ENCODE results near the gene SNED1.

The SNED1 gene

GRCh38 chr2:241025639-241026038 is 27.2 kb downstream of the SNED1 start:
- H3K27ac Mint-ChIP-seq = no peak overlapping the region
- no peak overlapping the region for H3K4me3 Mint-ChIP-seq

DNA sequence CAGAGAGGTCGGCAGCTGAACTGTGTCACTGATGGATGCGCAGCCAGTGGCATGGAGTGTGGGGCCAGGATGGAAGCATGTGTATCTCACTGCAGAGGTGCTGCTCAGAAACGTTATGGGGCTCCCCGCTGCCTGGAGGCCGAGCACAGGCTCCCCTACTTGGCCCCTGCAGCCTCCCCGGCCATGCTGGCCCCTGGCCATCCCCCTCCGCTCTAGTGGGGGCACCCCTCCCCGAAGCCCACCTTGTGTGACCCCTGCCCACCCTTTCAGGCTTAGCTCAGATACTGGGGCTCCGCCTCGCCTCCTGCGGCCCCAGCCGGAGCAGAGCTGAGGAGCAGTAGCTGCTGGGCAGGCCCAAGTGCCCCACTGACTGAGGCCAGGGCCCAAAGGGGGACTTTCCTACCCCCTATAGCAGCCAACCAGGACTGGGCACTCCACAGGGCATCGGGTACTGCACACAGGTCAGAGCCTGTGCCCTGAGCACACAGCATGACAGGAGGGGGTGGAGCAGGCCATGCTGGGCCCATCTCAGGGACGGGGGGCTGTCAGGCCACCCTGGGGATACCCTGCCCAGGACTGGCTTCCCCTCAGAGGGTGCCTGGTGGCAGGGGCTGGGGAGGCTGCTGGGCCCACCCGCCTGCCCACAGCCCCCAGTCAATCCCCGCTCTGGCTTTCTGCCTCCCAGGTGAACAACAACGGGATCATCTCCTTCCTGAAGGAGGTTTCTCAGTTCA is 31.3 kb downstream of the SNED1 start:
- Mint-ChIP-seq H3K27me3 (peaks cover 0 to 3% of the 10 kb centered on the region in 2 donors), H3K4me3 (no peak overlapping the region), H3K27ac (no peak overlapping the region), H3K9me3 (peaks cover 11% of the 10 kb centered on the region in 2 donors), H3K4me1 (peaks cover 8 to 11% of the 10 kb centered on the region in 2 donors), H3K36me3 (peaks cover 5 to 8% of the 10 kb centered on the region in 2 donors)
- no peak for DNase-seq
- no peak for ATAC-seq (replicated peaks)

More at GRCh38 chr2:241025639-241026038, 27.2 kb downstream of the SNED1 start:
- H3K9me3 Mint-ChIP-seq = peaks cover 13 to 16% of the 10 kb centered on the region in 2 donors
- no peaks in the 10 kb centered on the region for H3K27me3 Mint-ChIP-seq
- peaks cover 5 to 8% of the 10 kb centered on the region in 2 donors for H3K36me3 Mint-ChIP-seq
- H3K4me1 Mint-ChIP-seq = no peaks in the 10 kb centered on the region
- DNase-seq (no peak), ATAC-seq (replicated peaks) (no peak)

GRCh38 chr2:241030333-241030680 is 31.9 kb downstream of the SNED1 start:
- Mint-ChIP-seq H3K4me3 (no peak overlapping the region), H3K4me1 (peaks cover 8 to 11% of the 10 kb centered on the region in 2 donors), H3K9me3 (peaks cover 9 to 11% of the 10 kb centered on the region in 2 donors), H3K27ac (no peak overlapping the region), H3K36me3 (peaks cover 3 to 8% of the 10 kb centered on the region in 2 donors), H3K27me3 (peaks cover 0 to 3% of the 10 kb centered on the region in 2 donors)
- ATAC-seq (replicated peaks) = no peak
- DNase-seq = no peak

DNA sequence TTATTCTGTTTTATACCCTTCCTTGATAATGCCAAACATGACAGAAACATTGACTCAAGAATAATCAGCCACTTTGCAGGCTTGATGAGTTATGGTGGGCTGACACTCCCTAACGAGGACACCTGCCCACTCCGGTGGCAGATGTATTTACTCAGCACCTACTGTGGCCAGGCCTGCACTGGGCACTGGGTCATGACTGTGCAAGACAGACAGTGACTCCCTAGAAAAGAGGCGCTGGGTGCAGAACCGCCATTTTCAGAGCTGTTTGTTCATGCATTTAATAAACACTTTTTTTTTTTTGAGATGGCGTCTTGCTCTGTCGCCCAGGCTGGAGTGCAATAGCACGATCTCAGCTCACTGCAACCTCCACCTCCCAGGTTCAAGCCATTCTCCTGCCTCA is 32.5 kb downstream of the SNED1 start:
- Mint-ChIP-seq H3K4me1 (peaks cover 8 to 11% of the 10 kb centered on the region in 2 donors), H3K4me3 (no peak overlapping the region), H3K9me3 (peaks cover 6 to 8% of the 10 kb centered on the region in 2 donors), H3K36me3 (peaks cover 0 to 4% of the 10 kb centered on the region in 2 donors), H3K27me3 (peaks cover 0 to 3% of the 10 kb centered on the region in 2 donors), H3K27ac (no peak overlapping the region)
- DNase-seq (no peak), ATAC-seq (replicated peaks) (no peak)

DNA sequence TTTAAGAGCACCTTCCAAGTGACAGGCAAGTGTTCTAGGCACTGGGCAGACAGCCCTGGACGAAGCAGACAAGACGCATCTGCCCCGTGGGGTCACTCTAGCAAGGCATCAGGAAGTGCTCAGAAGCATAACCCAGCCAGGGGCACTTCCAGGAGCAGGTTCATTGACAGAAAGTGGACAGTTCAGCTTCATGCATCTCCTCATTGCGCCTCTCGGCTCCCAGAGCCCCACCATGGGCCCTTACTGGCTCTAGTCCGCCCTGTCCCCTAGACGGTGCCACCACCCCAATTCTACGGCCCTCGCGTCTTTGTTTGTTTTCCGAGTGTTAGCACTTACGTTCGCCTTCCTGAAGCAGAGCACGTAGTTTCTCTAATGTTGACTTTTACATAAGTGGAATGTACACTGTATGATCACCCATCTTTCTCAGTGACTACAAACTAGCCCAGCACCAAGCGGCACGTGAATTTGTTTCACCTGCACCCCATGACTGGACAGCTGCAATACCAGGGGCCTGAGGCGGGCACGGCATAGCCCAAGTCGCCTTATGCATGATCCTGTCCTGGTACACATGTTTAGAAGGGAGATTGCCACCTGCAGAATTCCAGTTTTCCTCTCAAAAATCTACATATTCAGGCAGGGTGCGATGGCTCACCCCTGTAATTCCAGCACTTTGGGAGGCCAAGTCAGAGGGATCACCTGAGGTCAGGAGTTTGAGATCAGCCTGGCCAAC is 33.2 kb downstream of the SNED1 start:
- ATAC-seq (replicated peaks) (no peak), DNase-seq (no peak)
- Mint-ChIP-seq H3K4me3 (no peak overlapping the region), H3K9me3 (peaks cover 3 to 4% of the 10 kb centered on the region in 2 donors), H3K27ac (no peak overlapping the region), H3K36me3 (no peaks in the 10 kb centered on the region), H3K4me1 (peaks cover 11 to 14% of the 10 kb centered on the region in 2 donors), H3K27me3 (peaks cover 0 to 3% of the 10 kb centered on the region in 2 donors)

DNA sequence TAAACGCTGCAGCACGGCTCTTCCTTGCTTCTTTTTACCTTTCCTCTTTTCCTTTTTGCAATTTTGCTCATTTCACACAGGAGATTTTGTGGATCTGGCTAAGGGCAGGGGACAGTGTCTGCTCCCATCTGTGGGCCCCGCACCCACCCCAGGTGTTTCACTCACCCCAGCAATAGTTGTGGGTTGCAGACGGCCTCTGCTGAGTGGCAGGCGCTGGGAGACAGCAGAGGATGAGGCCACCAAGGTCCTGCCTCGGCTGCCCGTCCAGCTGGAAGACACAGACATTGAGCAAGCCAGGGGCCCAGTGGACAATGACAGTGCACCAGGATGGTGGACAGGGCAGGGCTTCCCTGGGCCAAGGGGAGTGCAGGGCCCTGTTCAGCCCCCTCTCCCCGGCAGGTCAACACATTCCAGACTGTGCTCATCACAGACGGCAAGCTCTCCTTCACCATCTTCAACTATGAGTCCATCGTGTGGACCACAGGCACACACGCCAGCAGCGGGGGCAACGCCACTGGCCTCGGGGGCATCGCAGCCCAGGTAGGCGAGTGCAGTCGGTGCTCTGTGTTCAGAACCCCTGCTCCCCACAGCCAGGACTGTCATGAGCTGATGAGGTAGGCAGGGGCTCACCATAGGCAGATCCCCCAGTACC is 35.0 kb downstream of the SNED1 start:
- peaks cover 0 to 3% of the 10 kb centered on the region in 2 donors for H3K27me3 Mint-ChIP-seq
- no peaks in the 10 kb centered on the region for H3K9me3 Mint-ChIP-seq
- H3K4me3 Mint-ChIP-seq = no peak overlapping the region
- no peak overlapping the region for H3K27ac Mint-ChIP-seq
- no peaks in the 10 kb centered on the region for H3K36me3 Mint-ChIP-seq
- ATAC-seq (replicated peaks) (no peak), DNase-seq (no peak)
- peaks cover 20 to 30% of the 10 kb centered on the region in 2 donors for H3K4me1 Mint-ChIP-seq

DNA sequence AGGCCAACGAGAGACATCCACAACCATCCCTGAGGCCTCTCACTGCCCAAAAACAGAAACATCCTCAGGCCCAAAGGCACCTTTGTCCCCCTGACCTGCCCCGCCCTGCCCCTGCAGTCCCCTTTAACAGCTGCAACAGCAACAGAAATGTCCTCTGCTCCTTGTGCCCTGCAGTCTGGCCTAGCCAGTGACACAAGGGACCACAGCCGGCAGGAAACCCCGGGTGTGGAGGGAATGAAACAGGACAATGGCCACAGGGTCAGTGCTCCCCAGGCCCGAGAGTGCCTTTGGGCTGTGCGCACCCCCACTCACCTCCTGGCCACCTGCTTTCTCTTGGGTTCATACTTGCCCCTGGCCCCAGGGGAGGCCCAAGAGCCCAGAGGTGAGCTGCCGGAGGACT is 35.6 kb downstream of the SNED1 start:
- Mint-ChIP-seq H3K27ac (no peak overlapping the region), H3K4me3 (no peak overlapping the region), H3K9me3 (no peaks in the 10 kb centered on the region), H3K27me3 (peaks cover 0 to 3% of the 10 kb centered on the region in 2 donors), H3K4me1 (peaks cover 23 to 36% of the 10 kb centered on the region in 2 donors), H3K36me3 (no peaks in the 10 kb centered on the region)
- DNase-seq (no peak), ATAC-seq (replicated peaks) (no peak)

DNA sequence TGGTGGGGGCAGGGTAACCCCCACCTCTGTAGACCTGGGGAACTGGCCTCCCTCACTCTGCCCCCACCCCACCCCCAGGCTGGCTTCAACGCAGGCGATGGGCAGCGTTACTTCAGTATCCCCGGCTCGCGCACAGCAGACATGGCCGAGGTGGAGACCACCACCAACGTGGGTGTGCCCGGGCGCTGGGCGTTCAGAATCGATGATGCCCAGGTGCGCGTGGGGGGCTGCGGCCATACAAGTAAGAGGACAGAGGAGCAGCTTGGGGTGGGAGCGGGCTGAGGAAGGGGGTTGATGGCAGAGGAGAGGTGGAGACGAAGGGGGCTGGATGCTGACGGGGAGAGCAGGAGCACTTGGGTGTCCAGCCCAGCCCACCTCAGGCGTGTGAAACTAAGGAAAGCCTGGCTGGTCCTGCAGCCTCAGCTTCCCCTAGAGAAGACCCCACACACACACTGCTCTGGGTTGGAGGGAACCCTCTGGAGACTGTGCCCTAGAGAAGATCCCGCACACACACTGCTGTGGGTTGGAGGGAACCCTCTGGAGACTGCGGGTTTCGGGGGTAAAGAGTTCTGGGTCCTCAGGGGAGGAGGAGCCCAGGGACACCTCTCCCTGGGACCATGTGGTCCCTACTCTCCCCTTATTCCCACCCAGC is 36.2 kb downstream of the SNED1 start:
- no peaks in the 10 kb centered on the region for H3K9me3 Mint-ChIP-seq
- no peak for DNase-seq
- no peak for ATAC-seq (replicated peaks)
- peaks cover 0 to 3% of the 10 kb centered on the region in 2 donors for H3K27me3 Mint-ChIP-seq
- H3K27ac Mint-ChIP-seq = peak overlapping the region; percentile 20
- H3K4me1 Mint-ChIP-seq = peaks cover 26 to 42% of the 10 kb centered on the region in 2 donors
- H3K4me3 Mint-ChIP-seq = no peak overlapping the region
- H3K36me3 Mint-ChIP-seq = no peaks in the 10 kb centered on the region

DNA sequence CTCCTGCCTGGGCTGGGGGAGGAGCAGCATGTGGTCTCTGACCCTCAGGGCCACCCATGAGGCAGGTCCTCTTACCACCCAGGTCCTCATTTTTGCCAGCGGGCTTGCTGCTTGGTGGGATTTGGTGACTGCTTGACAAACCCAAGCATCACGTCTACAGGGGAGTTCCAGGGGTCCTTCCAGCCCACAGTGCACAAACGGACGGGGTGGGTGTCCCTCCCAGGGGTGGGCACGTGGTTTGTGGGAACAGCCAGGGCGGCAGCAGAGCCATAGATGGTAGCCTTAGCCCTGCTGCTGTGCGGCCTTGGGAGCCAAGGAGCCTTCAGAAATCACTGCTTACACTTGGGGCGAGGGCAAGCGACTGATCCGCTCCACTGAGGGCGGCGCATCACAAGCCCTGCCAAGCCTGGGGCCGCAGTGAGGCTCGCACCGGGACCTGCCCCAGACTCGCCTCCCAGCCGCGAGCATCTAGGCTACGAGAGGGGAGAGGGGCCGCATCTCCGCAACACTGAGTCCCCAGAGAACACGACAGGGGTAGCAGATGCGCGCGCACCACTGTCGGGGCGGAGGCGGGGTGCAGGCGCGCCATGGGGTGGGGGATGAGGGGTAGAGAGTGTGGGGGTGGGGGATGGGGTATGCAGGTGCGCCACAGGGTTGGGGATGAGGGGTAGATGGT is 36.9 kb downstream of the SNED1 start:
- ATAC-seq (replicated peaks) = no peak
- H3K36me3 Mint-ChIP-seq = peaks cover 0 to 2% of the 10 kb centered on the region in 2 donors
- H3K4me1 Mint-ChIP-seq = peaks cover 28 to 49% of the 10 kb centered on the region in 2 donors
- no peak for DNase-seq
- peak overlapping the region in 1 of 2 donors; percentile 41 for H3K4me3 Mint-ChIP-seq
- no peaks in the 10 kb centered on the region for H3K9me3 Mint-ChIP-seq
- H3K27me3 Mint-ChIP-seq = peaks cover 0 to 3% of the 10 kb centered on the region in 2 donors
- peak overlapping the region; percentile 20 for H3K27ac Mint-ChIP-seq

DNA sequence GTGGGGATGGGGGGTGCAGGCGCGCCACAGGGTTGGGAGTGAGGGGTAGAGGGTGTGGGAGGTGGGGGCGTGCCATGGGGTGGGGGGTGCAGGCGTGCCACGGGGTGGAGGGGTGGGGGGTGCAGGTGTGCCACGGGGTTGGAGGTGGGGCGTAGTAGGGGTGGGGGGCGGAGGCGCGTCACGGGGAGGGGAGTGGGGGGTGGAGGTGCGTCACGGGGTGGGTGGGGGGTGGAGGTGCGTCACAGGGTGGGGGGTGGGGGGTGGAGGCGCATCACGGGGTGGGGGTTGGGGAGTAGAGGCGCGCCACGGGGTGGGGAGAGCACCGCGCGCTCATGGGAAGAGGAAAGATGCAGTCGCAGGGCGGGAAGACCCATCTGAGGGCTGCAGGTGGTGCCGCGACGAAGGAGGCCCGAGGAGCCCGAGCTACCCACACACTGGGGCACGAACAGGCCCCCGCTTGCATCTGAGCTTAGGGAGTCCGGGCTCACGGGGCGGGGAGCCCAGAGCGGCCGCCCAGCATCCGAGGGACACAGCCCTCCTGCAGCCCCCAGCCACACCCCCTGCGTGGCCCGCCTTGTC is 37.5 kb downstream of the SNED1 start:
- H3K27me3 Mint-ChIP-seq = peaks cover 0 to 3% of the 10 kb centered on the region in 2 donors
- ATAC-seq (replicated peaks) (peak; percentile 41), DNase-seq (no peak)
- H3K27ac Mint-ChIP-seq = peak overlapping the region; percentile 86
- peaks cover 0 to 5% of the 10 kb centered on the region in 2 donors for H3K36me3 Mint-ChIP-seq
- peak overlapping the region; percentile 82 to 86 for H3K4me3 Mint-ChIP-seq
- no peaks in the 10 kb centered on the region for H3K9me3 Mint-ChIP-seq
- peaks cover 33 to 55% of the 10 kb centered on the region in 2 donors for H3K4me1 Mint-ChIP-seq

GRCh38 chr2:241036397-241036963 is 38.1 kb downstream of the SNED1 start:
- ATAC-seq (replicated peaks) (peak; percentile 86 to 88), DNase-seq (peak; percentile 69)
- Mint-ChIP-seq H3K27me3 (peaks cover 0 to 3% of the 10 kb centered on the region in 2 donors), H3K36me3 (peaks cover 0 to 5% of the 10 kb centered on the region in 2 donors), H3K9me3 (no peaks in the 10 kb centered on the region), H3K4me1 (peaks cover 31 to 55% of the 10 kb centered on the region in 2 donors), H3K4me3 (peak overlapping the region; percentile 82 to 86), H3K27ac (peak overlapping the region; percentile 86)

DNA sequence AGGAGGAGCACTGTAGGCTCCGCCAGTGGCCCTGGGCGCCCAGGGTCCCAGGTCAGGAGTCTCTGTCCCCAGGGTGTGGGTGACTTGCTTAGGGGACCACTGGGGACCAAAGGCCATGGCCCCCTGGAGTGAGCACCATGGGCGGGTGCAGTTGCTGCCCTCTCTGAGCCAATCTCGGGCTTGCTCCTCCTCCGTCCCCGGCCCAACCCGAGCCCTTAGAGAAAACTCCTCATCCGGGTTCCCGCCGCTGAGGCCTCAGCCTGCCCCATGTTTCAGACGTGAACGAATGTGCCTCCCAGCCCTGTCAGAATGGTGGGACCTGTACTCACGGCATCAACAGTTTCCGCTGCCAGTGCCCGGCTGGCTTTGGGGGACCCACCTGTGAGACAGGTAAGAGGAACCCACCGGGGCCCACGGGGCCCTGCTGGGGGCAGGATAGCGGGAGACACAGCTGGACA is 38.6 kb downstream of the SNED1 start:
- H3K27me3 Mint-ChIP-seq = no peaks in the 10 kb centered on the region

DNA sequence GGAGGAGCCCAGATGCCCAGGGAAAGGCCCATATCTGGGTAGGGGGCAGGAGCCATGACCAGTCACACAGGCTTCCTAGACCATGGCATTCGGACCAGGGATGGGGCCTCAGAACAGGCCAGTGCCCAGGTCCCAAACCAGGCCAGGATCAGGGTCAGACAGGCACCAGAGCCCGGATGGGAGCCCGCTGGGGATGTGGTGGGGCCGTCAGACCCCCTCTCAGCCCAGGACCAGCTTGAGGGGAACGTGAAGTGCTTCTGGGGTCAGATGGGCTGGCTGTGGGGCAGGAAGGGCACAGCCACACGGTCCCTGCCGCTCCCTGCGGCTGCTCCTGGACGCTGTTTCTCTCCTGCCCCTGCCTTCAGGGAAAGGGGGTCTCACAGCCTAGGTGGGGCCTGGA is 39.1 kb downstream of the SNED1 start:
- H3K9me3 Mint-ChIP-seq = no peaks in the 10 kb centered on the region
- H3K27ac Mint-ChIP-seq = no peak overlapping the region
- ATAC-seq (replicated peaks) (no peak), DNase-seq (no peak)
- peak overlapping the region; percentile 82 to 86 for H3K4me3 Mint-ChIP-seq
- peaks cover 36 to 62% of the 10 kb centered on the region in 2 donors for H3K4me1 Mint-ChIP-seq
- H3K27me3 Mint-ChIP-seq = no peaks in the 10 kb centered on the region
- peaks cover 0 to 5% of the 10 kb centered on the region in 2 donors for H3K36me3 Mint-ChIP-seq

More for the DNA sequence above, 38.6 kb downstream of the SNED1 start:
- H3K9me3 Mint-ChIP-seq = no peaks in the 10 kb centered on the region
- peak overlapping the region; percentile 82 to 86 for H3K4me3 Mint-ChIP-seq
- ATAC-seq (replicated peaks) (peak in 1 of 2 donors; percentile 18), DNase-seq (no peak)
- H3K4me1 Mint-ChIP-seq = peaks cover 32 to 57% of the 10 kb centered on the region in 2 donors
- H3K36me3 Mint-ChIP-seq = peaks cover 0 to 5% of the 10 kb centered on the region in 2 donors
- H3K27ac Mint-ChIP-seq = peak overlapping the region; percentile 10

Data from stimulated activated naive B cell treated with anti-CD40 and anti-IgM and Interleukin-4, amounts not matched to agents 10 μg/mL and 1 μg/mL and 100 μg/mL, for 72 hours (primary cell).